GM18861 (cell line): ENCODE data around the gene COA1.
"Not testable (repeated sequence)": the region's sequence is repeated elsewhere in the genome, so short reads cannot be mapped to it uniquely, and the experiment has no call there.

Experiments used
- ATAC-seq: cut with Tn5 transposase; IDR thresholded peaks from one replicate; pipeline ENCODE4 v1.9.1; 2021; ENCODE audit not compliant: unreplicated experiment

COA1 gene

GRCh38 chr7:43758822-43759683 is 29.7 kb upstream of the COA1 start:
- ATAC-seq: peak; percentile 58

DNA sequence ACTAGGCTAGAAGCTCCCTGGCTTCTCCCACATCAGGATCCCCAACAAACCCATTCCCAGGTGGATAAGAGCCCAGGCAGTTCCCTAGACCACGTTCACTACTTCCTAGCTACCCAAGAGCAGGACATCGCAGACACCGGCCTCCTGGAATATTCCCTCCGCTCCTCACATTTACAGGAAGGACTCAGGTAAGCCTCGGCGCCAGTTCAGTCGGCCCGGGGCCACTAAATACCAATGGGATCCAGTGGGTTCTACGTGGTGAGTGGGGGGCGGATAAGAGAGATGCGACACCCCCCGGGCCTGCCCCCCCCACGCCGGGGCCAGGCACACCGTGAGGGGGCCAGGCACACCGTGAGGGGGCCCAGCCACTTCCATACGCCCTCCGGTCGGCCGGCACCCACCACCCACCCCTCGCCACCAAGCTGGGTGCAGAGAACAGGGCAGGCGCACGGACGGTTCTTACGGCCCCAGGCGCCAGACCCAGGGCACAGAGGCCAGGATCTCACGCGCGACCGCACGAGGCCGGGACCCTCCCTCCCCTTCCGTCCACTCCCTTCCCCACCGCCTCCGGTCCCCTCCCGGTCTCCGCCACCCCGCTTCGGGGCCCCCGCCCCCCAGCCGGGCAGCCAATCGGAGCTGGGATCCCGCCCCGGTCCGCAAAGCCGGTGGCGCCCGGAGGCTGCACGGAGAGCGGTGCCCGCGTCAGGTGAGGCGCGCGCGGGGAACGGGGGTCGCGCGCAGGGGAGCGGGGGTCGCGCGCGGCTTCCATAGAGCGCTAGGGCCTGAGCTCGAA is 28.9 kb upstream of the COA1 start, which contains the start of gene BLVRA:
TSS of gene BLVRA (plus strand) at position 652 of the 793 bp plus-strand sequence. CDS start 12,479 bp downstream, outside the sequence.
- peak; percentile 58 for ATAC-seq

DNA sequence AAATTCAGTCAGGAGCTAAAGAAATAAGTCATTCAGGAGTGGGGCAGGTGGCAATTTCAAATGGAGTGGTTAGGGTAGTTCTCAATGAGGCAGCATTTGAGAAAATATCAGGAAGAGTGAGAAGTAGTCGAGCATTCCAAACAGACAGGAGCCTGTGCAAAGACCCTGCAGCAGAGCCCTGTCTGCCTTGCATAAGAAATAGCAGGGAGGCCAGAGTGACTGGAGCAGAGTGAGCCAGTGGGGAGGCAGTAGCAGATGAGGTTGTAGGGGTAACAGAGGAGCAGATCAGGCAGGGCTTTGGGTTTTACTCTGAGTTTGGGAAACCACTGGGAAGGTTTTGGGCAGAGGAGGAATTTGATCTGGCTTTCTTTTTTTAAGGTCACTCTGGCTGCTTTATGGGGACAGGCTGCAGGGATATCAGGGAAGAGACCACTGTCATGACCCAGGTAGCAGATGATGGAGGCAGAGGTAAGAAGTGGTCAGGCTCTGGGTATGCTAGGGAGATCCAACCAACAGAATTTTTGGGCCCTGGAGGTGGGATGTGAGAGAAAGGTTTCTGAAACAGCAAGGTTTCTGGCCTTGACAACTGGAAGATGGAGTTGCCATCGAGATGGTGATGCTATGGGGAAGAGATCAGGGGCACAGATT is 27.9 kb upstream of the COA1 start:
- ATAC-seq: no peak

DNA sequence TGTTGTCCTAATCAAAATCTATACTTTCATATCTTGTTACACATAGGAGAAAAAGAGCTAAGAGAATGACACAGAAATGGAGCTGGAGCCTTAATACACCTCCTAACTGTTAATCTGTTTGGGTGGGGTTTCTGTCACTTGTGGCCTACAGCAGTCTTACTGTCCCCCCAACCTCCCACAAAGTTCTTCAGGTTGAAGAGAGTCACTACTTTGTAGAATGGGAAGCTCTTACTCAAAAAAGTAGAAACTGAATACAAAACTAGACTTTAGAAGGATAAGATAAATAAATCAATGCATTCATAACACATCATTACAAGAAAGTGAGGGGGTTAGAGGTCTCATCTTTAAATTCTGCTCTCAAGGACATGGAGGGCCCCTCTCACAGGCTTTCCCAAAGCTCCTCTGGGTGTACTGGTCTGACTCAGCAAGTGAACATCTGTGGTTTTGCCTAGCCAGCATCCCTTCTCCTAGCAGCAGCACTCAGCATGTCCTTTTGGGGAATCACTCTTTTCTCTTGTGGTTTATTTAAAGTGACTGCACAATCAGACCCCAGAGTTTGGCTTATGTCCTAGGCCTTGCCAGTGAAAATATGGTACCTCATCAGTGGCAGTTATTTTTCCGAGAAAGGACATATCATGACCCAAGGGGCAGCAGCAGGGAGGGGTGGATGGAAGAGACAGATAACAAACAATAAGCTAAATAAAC is 27.2 kb upstream of the COA1 start:
- ATAC-seq: no peak

- ATAC-seq: no peak
Measured at GRCh38 chr7:43754596-43754995, 25.3 kb upstream of the COA1 start.

GRCh38 chr7:43753843-43754242 is 24.5 kb upstream of the COA1 start:
- ATAC-seq: no peak

DNA sequence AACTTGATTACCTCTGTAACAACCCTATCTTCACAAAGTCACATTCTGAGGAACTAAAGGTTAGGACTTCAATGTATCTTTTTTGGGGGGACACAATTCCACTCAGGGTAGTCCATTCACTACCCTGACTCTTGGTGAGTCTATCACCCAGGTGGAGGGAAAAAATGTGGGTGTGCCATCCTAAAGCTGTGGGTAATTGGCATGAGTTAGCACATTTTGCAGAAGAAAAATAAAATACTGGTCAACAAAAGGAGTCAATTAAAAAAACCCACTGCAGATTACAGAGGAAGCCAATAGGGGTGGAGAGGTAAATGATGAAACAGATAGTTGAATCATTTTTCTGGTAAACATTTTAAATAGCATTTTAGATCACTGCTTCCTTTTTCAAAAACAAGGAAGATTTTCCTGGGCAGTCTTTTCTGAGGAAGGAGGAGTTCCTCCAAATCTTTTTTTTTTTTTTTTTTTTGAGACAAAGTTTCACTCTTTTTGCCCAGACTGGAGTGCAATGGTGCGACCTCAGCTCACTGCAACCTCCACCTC is 24.0 kb upstream of the COA1 start:
- no peak for ATAC-seq

DNA sequence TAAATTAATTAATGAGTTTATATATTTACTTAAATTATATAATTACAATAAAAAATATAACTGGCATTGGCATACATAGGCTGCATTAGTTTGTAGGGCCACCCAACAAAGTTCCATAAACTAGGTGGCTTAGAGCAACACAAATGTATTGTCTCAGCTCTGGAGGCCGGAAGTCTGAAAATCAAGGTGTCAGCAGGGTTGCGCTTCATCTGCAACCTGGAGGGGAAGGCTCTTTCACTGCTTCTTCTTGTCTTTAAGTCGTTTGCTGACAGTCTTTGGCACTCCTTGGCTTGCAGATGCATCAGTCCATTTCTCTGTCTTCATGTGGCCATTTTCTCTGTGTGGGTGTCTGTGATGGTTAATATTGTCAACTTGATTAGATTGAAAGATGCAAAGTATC is 23.1 kb upstream of the COA1 start:
- no peak for ATAC-seq

GRCh38 chr7:43750016-43750887 is 20.9 kb upstream of the COA1 start:
- ATAC-seq: no peak

DNA sequence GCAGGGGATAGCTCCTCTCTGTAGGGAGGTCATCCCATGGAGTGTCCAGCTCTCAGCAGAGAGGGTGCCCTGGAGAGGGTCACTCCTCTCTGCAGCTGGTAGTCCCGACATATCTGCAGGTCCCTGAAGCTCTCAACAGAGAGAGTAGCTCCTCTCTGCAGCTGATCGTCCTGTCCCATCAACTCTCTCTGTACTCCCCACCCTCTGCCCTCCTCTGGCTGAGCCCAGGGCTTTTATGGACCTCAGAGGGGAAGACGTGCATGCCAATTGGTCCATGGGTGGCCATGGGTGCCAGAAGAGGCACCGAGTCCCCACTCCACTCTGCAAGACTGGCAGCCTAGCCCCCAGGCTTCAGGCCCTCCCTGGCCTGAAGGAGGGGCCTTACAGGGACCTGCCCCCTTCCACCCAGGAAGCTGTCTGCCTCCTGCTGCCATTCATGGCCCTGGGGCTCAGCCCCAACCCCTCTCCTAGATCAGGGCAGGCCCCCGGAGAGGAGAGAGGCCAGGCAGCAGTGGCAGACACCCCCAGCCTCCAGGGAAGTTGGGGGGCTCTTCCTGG is 20.1 kb upstream of the COA1 start:
- no peak for ATAC-seq

GRCh38 chr7:43747328-43748105 is 18.2 kb upstream of the COA1 start:
- no peak for ATAC-seq

- ATAC-seq: no peak
Measured at GRCh38 chr7:43742692-43743091, 13.4 kb upstream of the COA1 start.

DNA sequence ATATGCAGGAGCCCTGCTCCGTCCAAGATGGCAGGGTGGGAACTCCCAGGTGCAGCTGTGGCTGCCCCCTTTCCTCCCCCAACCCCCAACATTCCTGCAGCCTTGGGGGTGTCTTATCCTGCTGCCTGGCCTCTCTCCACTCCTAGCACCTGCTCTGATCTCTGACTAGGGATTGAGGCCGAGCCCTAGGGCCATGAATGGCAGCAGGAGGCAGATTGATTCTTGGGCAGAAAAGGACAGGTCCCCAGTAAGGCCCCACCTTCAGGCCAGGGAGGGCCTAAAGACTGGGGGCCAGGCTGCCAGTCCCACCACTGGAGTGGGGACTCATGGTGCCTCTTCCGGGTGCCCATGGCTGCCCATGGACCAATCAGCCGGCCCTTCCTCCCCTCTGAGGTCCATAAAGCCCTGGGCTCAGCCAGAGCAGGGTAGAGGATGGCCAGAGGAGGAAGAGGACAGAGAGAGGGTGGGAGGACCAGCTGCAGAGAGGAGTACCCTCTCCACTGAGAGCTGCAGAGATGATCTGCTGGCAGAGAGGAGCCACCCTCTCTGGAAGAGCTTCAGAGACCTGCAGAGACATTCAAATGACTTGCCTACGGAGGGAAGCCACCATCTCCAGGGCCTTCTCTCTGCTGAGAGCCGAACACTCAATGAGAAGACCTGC is 8.3 kb upstream of the COA1 start:
- ATAC-seq: no peak

DNA sequence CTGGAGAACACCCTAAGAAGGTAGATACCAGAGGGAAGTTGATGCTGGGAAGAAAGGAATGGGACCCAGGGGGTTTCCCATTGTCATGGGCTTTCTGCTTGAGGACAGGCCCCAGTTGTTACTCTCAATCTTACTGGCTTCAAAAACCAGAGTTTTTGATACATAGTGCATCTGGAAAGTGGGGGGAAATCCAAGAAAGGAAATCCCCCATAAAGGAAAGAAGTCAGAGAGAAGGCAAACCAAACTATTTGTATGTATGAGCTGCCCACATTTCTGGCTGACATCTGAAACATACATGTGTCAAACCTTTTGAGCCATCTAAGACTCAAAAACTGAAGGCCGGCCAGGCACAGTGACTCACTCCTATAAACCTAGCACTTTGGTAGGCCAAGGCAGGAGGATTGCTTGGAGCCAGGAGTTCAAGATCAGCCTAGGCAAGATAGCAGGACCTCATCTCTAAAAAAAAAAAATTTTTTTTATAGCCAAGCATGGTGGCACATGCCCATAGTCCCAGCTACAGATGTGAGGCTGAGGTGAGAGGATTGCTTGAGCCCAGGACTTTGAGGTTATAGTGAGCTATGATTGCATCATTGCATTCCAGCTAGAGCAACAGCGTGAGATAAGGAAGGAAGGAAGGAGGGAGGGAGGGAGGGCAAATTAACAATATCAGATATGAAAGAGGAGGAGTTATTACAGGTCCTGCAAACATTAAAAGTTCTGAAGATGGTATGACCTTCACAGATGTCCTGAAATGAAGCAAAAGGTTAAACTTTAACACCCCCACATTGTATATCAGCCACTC is 6.7 kb upstream of the COA1 start:
- peak; percentile 65 for ATAC-seq

DNA sequence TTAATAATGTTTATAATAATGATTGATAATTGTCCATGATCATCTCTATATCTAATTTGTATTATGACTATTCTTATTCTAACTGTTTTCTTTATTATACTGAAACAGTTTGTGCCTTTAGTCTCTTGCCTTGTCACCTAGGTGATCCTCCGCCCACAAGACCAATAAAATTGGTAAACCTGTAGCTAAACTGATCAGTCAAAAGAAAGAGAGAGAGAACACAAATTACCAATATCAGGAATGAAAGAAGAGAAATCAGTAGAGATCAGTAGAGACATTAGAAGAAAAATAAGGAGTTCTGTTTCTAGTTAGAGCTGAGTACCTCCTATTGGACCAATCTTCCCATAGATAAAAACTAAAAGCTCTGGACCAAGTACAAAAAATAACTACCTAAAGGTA is 6.1 kb upstream of the COA1 start:
- ATAC-seq: peak; percentile 16

DNA sequence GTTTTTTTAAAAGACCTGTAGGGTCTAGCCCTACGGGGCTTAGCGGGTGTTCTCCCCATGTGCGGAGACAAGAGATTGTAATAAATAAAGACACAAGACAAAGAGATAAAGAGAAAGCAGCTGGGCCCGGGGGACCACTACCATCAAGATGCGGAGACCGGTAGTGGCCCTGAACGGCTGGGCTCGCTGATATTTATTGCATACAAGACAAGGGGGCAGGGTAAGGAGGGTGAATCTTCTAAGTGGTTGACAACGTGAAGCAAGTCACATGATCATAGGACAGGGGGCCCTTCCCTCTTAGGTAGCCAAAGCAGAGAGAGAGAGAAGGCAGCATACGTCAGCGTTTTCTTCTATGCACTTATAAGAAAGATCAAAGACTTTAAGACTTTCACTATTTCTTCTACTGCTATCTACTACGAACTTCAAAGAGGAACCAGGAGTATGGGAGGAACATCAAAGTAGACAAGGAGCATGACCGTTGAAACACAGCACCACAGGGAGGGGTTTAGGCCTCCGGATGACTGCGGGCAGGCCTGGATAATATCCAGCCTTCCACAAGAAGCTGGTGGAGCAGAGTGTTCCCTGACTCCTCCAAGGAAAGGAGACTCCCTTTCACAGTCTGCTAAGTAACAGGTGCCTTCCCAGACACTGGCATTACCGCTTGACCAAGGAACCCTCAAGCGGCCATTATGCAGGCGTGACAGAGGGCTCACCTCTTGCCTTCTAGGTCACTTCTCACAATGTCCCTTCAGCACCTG is 5.4 kb upstream of the COA1 start:
- not testable (repeated sequence) for ATAC-seq

GRCh38 chr7:43731494-43731893 is 2.2 kb upstream of the COA1 start:
- ATAC-seq: not testable (repeated sequence)
